Neural progenitor cell (in vitro differentiated cells): ENCODE results near the gene CTDNEP1. TPM values are rescaled to one million over a fixed set of nuclear protein-coding genes. Genes with fewer than 3 reads are reported as not detected.

Experiments used
- DNase-seq: peaks from one replicate; pipeline ENCODE4 v3.0.0-alpha.2; 2016; ENCODE audit warnings: low spot score
- H2AFZ ChIP-seq: fragments of 200-600 bp; sonication (generic); replicated peaks from 2 replicates; pipeline ENCODE4 v1.6.1; 2016; ENCODE audit warnings: antibody characterized with exemption
- H3F3A ChIP-seq: fragments of 200-600 bp; sonication (generic); 2 replicates; pipeline ENCODE4 v1.6.1; 2016; ENCODE audit warnings: antibody characterized with exemption, low read depth
- H3K27ac ChIP-seq: fragments of 200-600 bp; sonication (generic); 2 replicates; pipeline ENCODE4 v1.5.1; 2016; ENCODE audit warnings: mild to moderate bottlenecking
- H3K27me3 ChIP-seq: fragments of 200-600 bp; sonication (generic); 2 replicates; pipeline ENCODE4 v1.6.1; 2016; ENCODE audit warnings: mild to moderate bottlenecking, moderate library complexity
- H3K36me3 ChIP-seq: fragments of 200-600 bp; sonication (generic); 2 replicates; pipeline ENCODE4 v1.5.1; 2016
- H3K4me1 ChIP-seq: fragments of 200-600 bp; sonication (generic); 2 replicates; pipeline ENCODE4 v1.6.1; 2016; ENCODE audit warnings: mixed run types
- H3K4me2 ChIP-seq: fragments of 200-600 bp; sonication (generic); 2 replicates; pipeline ENCODE4 v1.6.1; 2016
- H3K4me3 ChIP-seq: fragments of 200-600 bp; sonication (generic); 2 replicates; pipeline ENCODE4 v1.5.1; 2016
- H3K79me2 ChIP-seq: fragments of 200-600 bp; sonication (generic); 2 replicates; pipeline ENCODE4 v1.6.1; 2016; ENCODE audit warnings: low read depth
- H3K9ac ChIP-seq: fragments of 200-600 bp; sonication (generic); 2 replicates; pipeline ENCODE4 v1.6.1; 2016
- H3K9me3 ChIP-seq: fragments of 200-600 bp; sonication (generic); 2 replicates; pipeline ENCODE4 v1.5.1; 2016; ENCODE audit warnings: low read depth
- H4K20me1 ChIP-seq: fragments of 200-600 bp; sonication (generic); 2 replicates; pipeline ENCODE4 v1.6.1; 2016; ENCODE audit warnings: low read depth
- H3K27ac Mint-ChIP-seq: 3 replicates; pipeline ENCODE4 v1.8.0; 2021; ENCODE audit warnings: mixed read lengths
- H3K27me3 Mint-ChIP-seq: 2 replicates; pipeline ENCODE4 v1.8.0; 2022; ENCODE audit warnings: low read depth, mild to moderate bottlenecking, inconsistent platforms, moderate library complexity, mixed read lengths; ENCODE audit not compliant: insufficient read depth
- H3K36me3 Mint-ChIP-seq: 3 replicates; pipeline ENCODE4 v1.8.0; 2021; ENCODE audit warnings: mixed read lengths
- H3K4me1 Mint-ChIP-seq: 3 replicates; pipeline ENCODE4 v1.8.0; 2021; ENCODE audit warnings: mixed read lengths
- H3K4me3 Mint-ChIP-seq: 3 replicates; pipeline ENCODE4 v1.8.0; 2021; ENCODE audit warnings: mild to moderate bottlenecking, moderate library complexity, mixed read lengths
- H3K9me3 Mint-ChIP-seq: 3 replicates; pipeline ENCODE4 v1.8.0; 2020; ENCODE audit warnings: mixed read lengths
- EZH2 ChIP-seq: fragments of 200-600 bp; sonication (generic); IDR thresholded peaks from 2 replicates; pipeline ENCODE4 v1.6.1; 2017; ENCODE audit warnings: antibody characterized with exemption, mild to moderate bottlenecking, moderate library complexity
- EZH2phosphoT487 ChIP-seq: fragments of 200-600 bp; sonication (generic); IDR thresholded peaks from 2 replicates; pipeline ENCODE4 v1.6.1; 2017; ENCODE audit warnings: antibody characterized with exemption
- total RNA-seq: library from RNA; depleted of rRNA; stranded (reverse); fragments of >200 nt; gene quantifications from 2 replicates; pipeline ENCODE4 v1.2.3, GENCODE V29; 2015; ENCODE audit warnings: low replicate concordance
- TF ChIP-seq, protein P1 (sequence below): fragments of 200-600 bp; sonication (generic); IDR thresholded peaks from 2 replicates; pipeline ENCODE4 v1.5.1; 2017; ENCODE audit warnings: antibody characterized with exemption, mild to moderate bottlenecking

Gene CTDNEP1
- total RNA-seq, 1 donor from 2014 or later, result 46.5 TPM

DNA sequence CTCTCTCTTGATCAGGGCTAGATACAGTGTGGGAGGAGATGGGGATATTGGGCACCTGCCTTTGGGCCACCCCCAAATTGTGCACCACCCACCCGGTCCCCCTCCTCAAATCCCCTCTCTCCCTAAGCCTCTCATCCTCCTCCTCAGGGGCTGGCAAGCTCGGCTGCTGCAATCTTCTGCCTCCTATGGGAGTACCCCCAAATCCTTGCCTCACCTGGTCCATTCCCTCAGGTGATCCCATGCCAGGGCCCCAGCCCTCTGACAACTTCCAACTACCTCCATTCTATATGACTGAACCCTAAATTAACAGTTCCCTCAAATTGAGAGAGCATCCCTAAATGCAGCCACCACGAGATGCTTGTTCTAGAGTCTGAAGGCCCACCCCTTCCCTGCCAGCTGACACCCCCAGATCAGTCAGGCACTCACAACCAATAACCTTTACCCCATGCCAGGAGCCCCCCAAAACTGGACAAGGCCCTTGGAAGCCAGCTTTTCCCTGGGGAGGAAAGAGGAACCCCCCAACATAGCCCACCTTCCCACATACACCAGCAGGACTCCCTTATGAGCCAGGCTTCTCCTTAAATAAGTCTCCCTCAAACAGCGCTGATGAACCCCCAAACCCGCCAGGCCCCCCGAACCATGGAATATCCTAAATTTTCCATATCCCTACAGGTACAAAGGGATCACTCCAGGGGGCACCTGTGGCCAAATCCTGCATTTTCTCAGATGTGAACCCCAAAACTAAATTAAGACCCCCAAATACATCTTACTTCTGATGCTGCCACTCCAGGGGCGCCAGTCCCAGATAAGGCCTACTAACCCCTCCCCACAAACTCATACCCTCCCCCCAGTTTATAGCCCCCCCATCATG lies 35.1 kb downstream of the CTDNEP1 start:
- Mint-ChIP-seq H3K27ac (peak overlapping the region; percentile 0), H3K4me1 (peaks cover 69% of the 10 kb centered on the region), H3K27me3 (peaks cover 23% of the 10 kb centered on the region), H3K4me3 (peak overlapping the region; percentile 83), H3K9me3 (no peaks in the 10 kb centered on the region), H3K36me3 (peaks cover 10% of the 10 kb centered on the region)
- Histone ChIP-seq H4K20me1 (peaks cover 21% of the 10 kb centered on the region), H3K36me3 (no peaks in the 10 kb centered on the region), H3K4me3 (peak overlapping the region; percentile 59), H3K27me3 (no peaks in the 10 kb centered on the region), H3K79me2 (peaks cover 43% of the 10 kb centered on the region), H3K9ac (peak overlapping the region; percentile 51), H2AFZ (no peak overlapping the region), H3K9me3 (no peaks in the 10 kb centered on the region), H3K27ac (no peak overlapping the region), H3K4me1 (peaks cover 53% of the 10 kb centered on the region), H3K4me2 (peak overlapping the region; percentile 85), H3F3A (peaks cover 75% of the 10 kb centered on the region)
- TF ChIP-seq, protein P1, sequence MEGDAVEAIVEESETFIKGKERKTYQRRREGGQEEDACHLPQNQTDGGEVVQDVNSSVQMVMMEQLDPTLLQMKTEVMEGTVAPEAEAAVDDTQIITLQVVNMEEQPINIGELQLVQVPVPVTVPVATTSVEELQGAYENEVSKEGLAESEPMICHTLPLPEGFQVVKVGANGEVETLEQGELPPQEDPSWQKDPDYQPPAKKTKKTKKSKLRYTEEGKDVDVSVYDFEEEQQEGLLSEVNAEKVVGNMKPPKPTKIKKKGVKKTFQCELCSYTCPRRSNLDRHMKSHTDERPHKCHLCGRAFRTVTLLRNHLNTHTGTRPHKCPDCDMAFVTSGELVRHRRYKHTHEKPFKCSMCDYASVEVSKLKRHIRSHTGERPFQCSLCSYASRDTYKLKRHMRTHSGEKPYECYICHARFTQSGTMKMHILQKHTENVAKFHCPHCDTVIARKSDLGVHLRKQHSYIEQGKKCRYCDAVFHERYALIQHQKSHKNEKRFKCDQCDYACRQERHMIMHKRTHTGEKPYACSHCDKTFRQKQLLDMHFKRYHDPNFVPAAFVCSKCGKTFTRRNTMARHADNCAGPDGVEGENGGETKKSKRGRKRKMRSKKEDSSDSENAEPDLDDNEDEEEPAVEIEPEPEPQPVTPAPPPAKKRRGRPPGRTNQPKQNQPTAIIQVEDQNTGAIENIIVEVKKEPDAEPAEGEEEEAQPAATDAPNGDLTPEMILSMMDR, result no peak
- TF ChIP-seq EZH2 (no peak), EZH2phosphoT487 (no peak)
- no peak for DNase-seq

DNA sequence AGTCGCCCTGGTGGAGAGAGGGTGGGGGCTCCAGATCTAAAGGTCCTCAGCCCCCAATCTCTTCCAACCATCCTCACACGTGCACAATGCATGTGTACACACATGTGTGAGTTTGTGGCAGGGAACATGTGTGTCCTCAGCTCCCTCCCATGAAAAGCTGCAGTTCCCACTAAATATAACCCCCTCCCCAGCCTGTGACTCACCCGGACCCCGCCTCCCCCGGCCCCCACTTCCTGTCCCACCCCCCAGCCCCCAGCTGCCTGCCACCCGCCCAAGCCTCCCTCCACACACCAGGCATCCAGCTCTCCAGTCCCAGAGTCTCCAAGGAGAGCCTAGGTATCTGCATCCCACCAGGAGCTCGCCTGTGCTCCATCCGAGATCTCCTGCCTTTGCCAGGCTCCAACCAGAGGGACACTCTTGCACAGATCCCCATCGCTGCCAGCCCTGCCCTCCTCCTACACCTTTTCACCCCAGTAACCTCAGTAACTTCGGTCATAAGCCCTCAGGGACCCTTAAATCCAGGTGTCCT lies 35.8 kb downstream of the CTDNEP1 start:
- DNase-seq, result peak; percentile 41
- peaks cover 68% of the 10 kb centered on the region for H3K4me1 Mint-ChIP-seq

GRCh38 chr17:7215136-7215638 lies 36.3 kb downstream of the CTDNEP1 start:
- TF ChIP-seq EZH2phosphoT487, result no peak
- TF ChIP-seq, protein P1, result no peak
- no peak for TF ChIP-seq EZH2
- H3K9ac ChIP-seq, result no peak overlapping the region
- H2AFZ ChIP-seq, result no peak overlapping the region
- Mint-ChIP-seq H3K27me3 (peaks cover 21% of the 10 kb centered on the region), H3K27ac (peak overlapping the region; percentile 97), H3K9me3 (no peaks in the 10 kb centered on the region), H3K36me3 (peaks cover 4% of the 10 kb centered on the region), H3K4me3 (peak overlapping the region; percentile 83), H3K4me1 (peaks cover 68% of the 10 kb centered on the region)
- DNase-seq, result no peak
- peak overlapping the region; percentile 54 for H3K27ac ChIP-seq
- H3K9me3 ChIP-seq, result no peaks in the 10 kb centered on the region
- no peaks in the 10 kb centered on the region for H3K27me3 ChIP-seq
- H3K4me3 ChIP-seq, result peak overlapping the region; percentile 59
- peaks cover 74% of the 10 kb centered on the region for H3F3A ChIP-seq
- peaks cover 8% of the 10 kb centered on the region for H4K20me1 ChIP-seq
- H3K36me3 ChIP-seq, result no peaks in the 10 kb centered on the region
- H3K79me2 ChIP-seq, result peaks cover 56% of the 10 kb centered on the region
- peaks cover 55% of the 10 kb centered on the region for H3K4me1 ChIP-seq
- H3K4me2 ChIP-seq, result peak overlapping the region; percentile 85

More for the DNA sequence above, 35.8 kb downstream of the CTDNEP1 start:
- peaks cover 73% of the 10 kb centered on the region for H3F3A ChIP-seq
- no peaks in the 10 kb centered on the region for H3K9me3 Mint-ChIP-seq
- peaks cover 23% of the 10 kb centered on the region for H3K27me3 Mint-ChIP-seq
- H3K27ac Mint-ChIP-seq, result peak overlapping the region; percentile 97
- no peak overlapping the region for H3K9ac ChIP-seq
- H3K27ac ChIP-seq, result peak overlapping the region; percentile 54
- peaks cover 4% of the 10 kb centered on the region for H3K36me3 Mint-ChIP-seq
- H3K79me2 ChIP-seq, result peaks cover 50% of the 10 kb centered on the region
- peak overlapping the region; percentile 83 for H3K4me3 Mint-ChIP-seq
- no peaks in the 10 kb centered on the region for H3K27me3 ChIP-seq
- TF ChIP-seq EZH2 (no peak), EZH2phosphoT487 (no peak)
- TF ChIP-seq, protein P1, result no peak
- H4K20me1 ChIP-seq, result peaks cover 13% of the 10 kb centered on the region
- H3K4me2 ChIP-seq, result peak overlapping the region; percentile 85
- peak overlapping the region; percentile 59 for H3K4me3 ChIP-seq
- no peaks in the 10 kb centered on the region for H3K36me3 ChIP-seq
- peaks cover 56% of the 10 kb centered on the region for H3K4me1 ChIP-seq
- H3K9me3 ChIP-seq, result no peaks in the 10 kb centered on the region
- H2AFZ ChIP-seq, result no peak overlapping the region
